HG03280 (cell line): ENCODE results near the gene RSPO1.
"Not testable (repeated sequence)": the region's sequence is repeated elsewhere in the genome, so short reads cannot be mapped to it uniquely, and the experiment has no call there.

Source experiments
- ATAC-seq: cut with Tn5 transposase; IDR thresholded peaks from one replicate; pipeline ENCODE4 v1.9.1; 2021; ENCODE audit warnings: mild to moderate bottlenecking, moderate library complexity; ENCODE audit not compliant: unreplicated experiment

Gene RSPO1

DNA sequence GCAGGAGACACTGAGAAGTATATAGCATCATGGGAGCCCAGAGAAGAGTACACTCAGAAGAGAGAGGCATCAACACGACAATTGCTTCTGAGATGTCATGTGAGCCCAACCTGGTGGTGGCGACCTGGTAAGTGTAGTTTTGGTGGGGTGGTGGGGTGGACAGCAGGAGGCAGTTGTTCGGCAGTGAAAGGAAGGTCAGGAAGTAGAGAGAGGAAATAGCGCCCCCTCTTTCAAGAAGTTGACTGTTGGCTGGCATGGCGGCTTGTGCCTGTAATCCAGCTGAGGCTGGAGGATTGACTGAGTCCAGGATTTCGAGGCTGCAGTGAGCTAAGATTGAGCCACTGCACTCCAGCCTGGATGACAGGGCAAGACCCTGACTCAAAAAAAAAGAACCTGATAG, 12.6 kb downstream of the RSPO1 start:
- ATAC-seq: no peak

DNA sequence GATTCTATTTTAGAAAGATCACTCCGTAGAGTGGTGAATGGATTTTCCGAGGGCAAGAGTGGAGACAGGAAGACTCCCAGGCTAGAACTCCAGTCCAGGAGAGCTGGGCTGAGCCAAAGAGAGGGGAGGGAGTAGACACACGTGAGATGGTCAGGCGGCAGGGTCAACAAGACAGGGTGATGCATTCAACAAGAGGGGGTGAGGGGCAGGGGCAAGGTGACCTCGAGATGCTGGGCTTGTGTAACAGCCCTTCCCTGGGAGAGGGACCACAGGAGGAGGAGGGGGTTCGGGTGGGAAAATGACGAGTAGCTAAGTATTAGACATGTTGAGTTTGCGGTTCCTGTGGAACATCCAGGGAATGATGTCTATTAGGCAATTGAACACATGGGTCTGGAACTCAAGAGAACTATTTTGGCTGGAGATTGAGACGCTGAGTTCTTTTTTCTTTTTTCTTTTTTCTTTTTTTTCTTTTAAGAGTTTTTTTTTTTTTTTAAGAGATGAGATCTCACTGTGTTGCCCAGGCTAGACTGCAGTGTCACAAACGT, 13.3 kb downstream of the RSPO1 start:
- no peak for ATAC-seq

DNA sequence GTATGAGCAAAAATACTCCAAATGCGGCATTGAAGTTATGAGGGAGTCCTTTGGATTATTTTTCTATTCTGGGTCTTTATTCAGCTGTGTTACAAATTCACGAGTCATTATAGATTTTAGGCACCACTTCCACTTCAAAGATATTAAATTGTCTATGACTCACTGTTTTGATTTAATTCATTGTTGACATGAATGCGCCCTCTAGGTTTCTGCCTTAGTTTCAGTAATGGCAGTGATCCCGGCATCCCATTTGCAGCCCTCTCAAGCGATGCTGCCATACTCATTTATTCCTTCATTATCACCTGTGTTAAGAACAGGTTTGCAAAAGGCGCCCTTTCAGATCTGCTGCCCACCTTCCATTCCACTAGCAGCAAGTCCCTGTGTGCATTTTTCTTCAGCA, 14.0 kb downstream of the RSPO1 start:
- ATAC-seq: no peak

DNA sequence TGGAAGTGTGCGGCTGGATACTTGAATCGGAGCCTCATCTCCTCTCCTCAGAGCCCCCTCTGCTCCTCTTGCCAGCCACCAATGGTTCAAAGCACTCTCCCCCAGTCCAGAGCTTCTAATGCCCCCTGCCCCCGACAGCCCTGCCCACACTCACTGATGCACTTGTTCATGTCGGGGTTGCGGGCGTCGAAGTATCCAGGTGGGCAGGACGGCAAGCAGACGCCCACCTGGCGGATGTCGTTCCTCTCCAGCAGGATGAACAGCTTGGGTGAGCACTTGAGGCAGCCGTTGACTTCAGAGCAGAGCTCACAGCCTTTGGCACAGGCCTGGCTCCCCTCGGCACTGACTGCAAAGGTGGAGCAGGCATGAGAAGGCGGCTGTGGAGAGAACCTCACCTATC, 18.4 kb downstream of the RSPO1 start:
- no peak for ATAC-seq

DNA sequence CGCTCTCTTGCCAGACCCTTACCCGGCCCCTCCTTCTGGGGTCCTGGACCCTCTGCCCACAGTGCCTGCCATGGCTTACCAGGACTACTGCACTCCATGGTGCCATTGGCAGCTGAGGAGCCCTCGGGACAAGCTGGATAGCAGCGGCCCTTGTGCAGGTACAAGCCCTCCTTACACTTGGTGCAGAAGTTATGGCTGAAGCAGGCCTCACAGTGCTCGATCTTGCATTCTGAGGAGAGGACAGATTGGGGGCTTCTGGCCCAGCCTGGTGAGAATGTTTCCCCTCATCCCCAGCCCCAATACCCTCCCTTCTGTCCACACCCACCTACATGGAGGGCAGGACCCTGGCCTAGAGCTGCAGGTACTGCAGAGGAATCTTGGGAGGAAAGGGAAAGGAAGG, 20.6 kb downstream of the RSPO1 start:
- ATAC-seq: no peak

DNA sequence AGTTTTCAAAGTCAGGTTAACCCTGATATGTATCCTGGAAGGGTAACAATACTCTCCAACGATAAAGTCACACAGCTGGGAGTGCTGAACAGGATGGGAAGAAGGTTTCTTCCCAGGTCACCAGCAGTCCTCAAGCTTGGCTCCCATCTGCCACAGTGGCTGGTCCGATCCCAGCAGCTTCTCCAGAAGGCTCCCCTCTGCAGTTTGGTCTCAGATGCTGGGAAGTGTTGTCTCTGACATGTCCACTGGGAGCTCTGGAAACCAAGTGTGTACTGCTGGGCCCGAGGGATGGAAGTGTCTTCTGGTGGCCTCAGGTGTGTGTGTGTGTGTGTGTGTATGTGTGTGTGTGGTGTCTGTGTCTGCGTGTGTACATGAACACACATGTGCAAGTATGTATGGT, 22.5 kb downstream of the RSPO1 start:
- no peak for ATAC-seq

DNA sequence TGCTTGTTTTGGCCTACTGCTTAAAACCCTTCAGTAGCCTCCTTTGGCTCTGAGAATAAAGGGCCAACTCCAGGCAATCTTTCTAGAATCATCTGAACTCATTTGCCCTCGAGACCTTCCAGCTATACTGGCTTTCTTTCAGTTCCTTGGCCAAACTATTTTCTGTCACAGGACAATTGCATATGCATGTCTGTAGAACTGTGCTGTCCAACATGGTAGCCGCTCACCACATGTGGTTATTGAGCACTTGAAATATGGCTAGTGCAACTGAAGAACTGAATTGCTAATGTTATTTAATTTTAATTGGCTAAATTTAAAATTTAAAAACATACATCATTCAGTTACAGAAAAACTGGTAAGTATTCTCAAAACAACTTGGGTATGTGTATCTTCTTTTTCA, 24.7 kb downstream of the RSPO1 start:
- no peak for ATAC-seq

DNA sequence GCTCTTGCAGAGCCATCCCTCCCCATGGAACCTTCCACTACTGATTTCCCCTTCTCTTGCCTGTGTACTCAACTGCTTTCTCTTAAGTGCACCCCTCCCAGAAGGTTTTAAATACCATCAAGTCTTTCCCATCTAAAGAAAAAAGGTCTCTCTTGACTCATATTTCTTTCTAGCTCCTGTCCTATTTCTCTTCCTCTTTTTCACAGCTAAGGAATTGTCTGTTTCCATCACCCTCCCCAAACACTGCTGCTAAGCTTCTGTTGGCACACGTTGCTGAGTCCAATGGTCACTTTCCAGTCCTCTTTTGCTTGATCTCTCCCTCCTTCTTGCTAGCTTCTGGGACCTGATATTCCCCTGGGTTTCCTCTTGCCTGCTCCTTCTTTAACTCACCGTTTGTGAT, 25.7 kb downstream of the RSPO1 start:
- no peak for ATAC-seq

DNA sequence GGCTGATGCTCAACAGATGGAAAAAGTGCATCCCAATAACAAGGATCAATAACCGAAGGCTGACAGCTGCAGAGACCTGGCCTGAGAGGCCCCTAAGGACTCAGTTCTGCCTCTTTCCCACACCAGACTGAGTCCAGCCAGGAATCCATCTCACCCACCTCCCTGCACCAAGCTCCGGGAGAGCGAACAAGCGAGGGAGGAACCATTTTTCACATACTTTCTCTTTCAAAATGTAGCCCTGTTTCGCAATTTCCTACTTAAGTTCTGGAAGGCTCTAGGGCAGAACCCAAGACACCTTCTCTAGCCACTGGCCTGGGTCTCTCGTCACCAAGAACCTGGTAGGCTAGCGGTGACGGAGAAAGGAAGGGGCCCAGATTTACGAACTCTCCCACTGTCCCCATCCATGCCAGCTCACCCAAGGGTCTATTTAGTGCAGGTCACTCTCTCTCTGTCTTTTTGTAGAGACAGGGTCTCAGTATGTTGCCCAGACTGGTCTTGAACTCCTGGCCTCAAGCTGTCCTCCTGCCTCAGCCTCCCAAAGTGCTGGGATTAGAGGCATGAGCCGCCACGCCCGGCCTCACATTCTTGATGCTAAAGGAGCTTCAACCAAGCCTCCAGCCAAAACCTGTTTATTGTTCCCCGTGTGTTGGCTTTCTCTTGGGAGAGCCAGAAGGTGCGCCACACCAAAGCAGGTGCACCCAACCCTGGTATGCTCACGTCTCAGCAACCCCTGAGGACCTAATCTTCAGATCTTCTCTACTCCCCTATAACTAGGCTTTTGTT, 28.0 kb downstream of the RSPO1 start:
- ATAC-seq: no peak

DNA sequence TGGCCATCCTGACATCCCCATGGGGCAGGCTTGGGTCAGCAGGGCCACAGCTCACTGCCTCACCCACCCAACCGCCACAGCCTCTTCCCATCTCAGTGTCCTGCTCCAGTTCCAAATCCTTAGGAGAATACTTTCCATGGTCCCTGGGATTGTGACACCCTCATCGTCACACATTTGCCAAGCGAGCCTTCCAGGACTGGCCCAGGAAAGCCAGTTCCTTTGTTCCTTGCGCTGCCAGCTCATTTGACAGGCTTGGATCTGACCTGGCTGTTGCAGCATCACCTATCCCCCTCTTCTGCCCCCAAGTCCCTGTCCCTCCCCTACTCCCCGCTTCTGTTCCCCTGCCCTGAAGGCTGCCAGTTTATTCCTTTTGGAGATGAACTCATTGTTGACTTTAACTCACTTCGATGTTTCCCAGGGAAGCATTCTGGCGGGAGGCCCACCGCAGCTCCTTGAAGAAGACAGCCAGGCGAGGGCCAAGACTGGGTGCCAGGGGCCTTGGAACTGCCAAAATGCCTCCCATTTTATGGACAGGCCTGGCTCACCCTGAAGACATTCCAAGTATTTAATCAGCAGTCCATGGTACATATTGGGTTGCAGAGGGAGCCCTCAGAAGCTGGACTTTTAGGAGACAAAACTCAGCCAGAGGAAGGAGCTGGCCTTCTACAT, 28.8 kb downstream of the RSPO1 start:
- ATAC-seq: no peak

DNA sequence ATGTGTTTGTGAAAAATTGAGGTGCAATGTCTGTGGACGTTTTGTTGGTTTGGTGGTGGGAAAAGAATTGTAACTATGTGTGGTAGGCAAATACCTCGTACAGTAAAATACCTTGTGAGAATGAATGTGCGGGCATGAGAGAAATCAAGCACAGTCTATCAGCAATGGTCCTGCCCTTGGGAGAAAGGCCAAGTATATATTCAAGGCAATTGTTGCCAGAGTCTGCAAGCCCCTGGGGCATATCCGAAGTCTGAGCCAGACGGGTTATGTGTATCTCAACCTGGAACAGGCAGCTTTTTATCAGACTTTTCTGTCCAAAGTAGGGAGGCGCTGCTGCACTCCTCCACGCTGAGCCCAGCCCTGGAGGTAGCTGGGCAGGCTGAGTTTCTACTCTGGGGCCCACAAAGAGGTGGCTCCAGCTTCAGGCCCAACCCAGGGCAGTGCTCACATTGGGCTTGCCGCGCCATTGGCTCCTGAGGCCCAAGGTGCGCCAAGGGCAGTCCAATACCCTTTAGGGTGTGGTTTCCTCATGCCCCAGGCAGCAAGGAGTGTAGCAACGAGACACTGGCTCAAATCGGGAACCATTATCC, 29.5 kb downstream of the RSPO1 start:
- ATAC-seq: no peak

DNA sequence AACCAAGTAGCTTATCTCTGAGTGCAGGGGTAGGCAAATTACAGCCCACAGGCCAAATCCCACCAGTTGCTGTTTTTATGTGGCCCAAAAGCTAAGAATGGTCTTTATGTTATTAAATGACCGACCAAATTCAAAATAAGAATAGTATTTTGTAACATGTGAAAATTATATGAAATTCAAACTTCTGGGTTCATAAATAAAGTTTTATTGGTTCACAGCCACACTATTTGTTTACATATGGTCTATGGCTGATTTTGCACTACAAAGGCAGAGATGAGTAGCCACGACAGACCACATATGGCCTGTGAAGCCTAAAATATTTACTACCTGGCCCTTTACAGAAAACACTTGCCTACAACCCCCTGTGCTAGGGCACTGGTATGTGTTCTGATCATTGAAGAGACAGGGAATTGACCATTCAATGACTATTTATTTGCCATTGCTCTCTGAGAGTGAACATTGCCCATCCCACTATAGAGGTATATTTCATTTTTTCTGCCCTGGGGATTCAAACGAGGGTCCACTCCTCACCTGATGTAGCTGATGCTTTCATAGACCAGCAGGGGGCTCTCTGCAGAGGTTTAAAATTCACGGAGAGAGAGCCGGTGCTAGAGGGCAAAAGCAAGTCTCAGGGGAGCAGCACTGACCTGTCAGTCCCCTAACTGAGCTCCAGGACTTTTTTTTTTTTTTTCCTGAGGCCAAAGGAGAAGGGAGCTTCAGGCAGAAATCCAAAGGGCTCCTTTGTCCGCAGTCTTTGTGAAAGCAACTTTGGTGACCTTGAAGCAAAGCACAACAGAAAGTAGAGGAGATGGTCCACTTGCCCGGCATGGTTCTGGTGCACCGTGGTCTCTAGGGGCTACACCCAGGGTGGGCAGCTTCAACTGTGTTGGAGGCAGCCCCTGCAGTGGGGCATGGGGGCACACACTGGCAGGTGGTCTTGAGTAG, 31.7 kb downstream of the RSPO1 start:
- ATAC-seq: no peak

DNA sequence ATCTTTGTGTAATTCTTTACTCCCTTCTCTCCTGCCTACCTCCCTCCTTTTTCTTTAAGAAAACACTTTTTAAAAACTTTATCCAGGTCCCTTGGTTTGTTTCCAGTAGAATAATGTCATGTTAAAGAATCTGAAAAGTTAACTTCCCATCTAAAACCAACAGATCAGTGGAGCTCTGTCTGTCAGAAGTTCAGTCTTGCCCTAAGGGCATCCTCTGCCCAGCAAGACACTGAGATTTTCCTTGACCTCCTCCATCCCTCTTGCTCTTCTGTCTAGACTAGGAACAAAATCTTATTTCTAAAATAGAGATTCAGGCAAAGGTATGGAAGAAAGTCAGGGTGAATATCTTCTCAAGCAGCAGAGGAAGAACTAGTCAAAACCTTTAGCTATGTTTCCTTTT, 33.3 kb downstream of the RSPO1 start:
- ATAC-seq: no peak

DNA sequence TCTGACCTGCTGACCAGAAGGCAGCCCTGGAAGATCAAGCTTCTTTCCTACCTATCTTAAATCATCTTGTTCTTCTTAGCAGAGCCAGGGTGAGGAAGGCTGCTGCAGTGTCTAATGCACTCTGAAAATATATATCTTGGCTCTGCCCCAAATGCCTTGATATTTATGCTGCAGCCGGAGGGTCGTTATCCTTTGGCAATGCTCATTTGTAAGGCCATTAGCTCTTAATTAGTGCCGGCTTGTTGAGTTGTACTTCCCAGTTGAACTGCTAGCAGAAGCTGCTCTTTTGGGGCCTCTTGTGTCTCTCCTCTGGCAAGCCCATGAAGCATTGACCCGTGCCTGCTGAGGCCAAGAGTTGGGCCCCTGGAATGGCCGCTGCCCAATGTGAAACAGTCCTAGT, 34.8 kb downstream of the RSPO1 start:
- no peak for ATAC-seq

DNA sequence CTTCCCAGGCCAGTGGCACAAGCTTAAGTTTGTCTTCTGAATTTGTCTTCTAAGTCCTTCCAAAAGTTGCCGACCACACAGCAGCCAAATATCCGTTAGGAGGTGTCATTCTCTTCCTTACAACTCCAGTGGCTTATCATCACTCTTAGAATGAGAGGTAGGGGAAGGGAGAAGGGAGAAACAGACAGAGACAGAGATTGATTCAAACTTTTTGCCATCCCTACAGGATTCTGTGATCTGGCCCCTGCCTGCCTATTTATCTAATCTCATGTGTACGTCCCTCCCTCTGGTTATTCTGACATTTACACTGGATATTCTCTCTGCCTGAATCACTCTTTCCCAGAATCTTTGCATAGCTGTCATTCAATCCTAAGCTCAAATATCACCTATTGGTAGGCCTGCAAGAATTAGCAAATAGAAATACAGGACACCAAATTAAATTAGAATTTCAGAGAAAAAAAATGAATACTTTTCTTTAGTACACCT, 38.5 kb downstream of the RSPO1 start:
- ATAC-seq: peak; percentile 5

DNA sequence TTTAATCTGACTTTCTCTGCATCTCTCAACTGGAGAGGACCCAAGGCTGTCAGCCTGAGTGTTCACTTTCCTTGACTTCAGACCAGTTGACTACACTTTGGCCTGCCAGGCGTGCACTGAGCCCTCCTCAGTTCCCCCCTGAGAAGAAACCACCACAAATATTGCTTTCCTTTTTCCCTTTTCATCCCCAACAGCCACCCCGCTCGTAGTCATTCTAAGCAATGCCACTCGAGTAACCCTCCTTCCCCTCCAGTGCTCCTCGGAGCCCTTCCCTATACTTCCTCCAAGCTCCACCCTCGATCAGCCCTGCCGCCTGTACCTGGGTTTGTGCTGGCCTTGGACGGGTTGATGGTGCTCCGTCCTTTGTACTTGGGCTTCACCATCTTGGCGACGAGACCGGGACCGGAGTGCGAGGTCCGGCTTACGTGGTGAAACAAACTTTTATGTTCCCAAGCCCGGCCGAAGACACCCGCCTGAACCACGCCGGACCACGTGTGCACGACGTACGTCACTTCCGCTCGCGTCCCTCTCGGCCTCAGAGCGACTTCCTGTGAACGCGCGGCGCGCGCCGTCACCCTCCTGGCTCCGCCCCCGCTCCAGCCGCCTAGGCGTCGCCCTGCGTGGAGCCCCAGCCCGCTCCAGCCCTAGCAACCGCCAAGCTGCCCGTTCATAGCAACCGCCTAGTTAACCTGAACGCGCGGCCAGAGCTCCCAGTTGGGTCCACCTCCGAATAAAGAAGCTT, 39.1 kb downstream of the RSPO1 start, which contains the start of gene GNL2:
Gene GNL2, minus strand, starts transcription at position 498 of the 742 bp plus-strand sequence. Its CDS starts 115 bp downstream, at position 383.
- peak; percentile 98 for ATAC-seq

DNA sequence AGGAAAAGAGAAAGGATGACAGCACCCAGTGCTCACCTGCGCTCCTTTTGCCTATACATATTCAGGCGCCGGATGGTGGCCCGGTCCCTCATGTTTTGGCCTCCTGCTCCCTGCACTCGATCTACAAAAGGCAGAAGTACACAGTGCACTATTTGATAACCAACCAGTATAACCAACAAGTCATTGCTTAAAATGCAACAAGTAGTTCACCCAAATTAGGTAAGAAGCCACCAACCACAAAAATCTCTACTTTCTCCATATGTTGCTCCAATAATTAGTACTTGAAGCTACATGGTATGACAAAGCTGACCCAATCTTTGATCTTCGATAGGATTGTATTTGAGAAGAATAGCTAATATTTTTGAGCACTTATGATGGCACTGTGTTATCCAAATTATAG, 41.0 kb downstream of the RSPO1 start:
- ATAC-seq: no peak

DNA sequence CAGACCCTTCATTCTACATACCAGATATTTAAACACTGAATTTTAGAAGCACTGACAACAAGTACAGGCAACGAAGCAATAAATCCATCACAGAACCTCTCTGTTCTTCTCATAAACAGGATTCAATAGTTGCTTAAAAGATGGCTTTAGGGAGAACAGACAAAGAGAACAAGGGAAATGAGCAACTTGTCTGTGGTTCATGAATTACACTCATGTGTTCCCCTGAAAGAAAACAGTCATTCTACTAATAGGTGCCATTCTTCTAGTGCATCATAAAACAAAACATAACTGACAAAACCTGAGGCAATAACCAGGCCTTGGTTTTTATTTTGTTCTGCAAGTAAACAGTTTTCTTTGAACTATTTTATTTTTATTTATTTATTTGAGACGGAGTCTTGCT, 45.8 kb downstream of the RSPO1 start:
- no peak for ATAC-seq

DNA sequence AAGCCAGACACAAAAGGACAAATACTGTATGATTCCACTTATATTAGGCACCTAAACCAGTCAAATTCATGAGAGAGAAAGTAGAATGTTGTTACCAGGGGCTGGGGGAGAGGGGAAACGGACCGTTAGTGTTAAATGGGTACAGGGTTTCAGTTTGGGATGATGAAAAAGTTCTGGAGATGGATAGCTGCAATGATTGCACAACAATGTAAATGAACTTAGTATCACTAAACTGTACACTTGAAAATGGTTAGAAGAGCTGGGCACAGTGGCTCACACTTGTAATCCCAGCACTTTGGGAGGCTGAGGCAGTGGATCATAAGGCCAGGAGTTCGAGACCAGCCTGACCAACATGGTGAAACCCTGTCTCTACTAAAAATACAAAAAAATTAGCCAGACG, 50.1 kb downstream of the RSPO1 start:
- not testable (repeated sequence) for ATAC-seq

DNA sequence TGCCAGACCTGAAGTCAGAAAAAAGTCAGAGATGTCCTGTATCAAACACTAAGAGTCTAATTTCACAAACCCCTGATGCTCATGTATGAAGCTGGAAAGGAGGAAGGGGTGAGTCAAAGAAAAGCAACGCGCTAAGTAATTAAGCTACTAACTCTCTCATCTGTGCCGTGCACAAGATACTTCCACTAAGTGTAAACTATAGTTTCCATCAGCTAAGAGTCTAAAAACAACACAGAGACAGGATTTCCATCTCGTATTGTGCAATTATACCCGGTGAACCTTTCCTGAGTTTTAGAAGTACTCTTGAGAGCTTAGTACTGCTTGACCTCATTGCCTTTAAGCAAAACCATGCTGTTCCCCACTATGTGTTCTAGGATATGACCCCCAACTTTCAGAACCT, 59.0 kb downstream of the RSPO1 start:
- ATAC-seq: no peak
